Body of pancreas (tissue), 4 donors: Measurements from ENCODE around the gene PPTC7. TPM values are rescaled to one million over a fixed set of nuclear protein-coding genes. Genes with fewer than 3 reads are reported as not detected.

Source experiments
- ATAC-seq: fragments of 150-250 bp; one replicate; pipeline ENCODE4 v1.9.1; 2016
- DNase-seq, 4 donors: peaks; one replicate each; pipeline ENCODE4 v3.0.0-alpha.2; 2019
- H3K27ac ChIP-seq, 4 donors: fragments of 200-600 bp; sonication (generic); 1 replicate in 3 of 4; 2 replicates in 1 of 4; pipeline versions ENCODE4 v1.5.1 to v1.6.1; 2016 to 2019; ENCODE audit warnings: mild to moderate bottlenecking in 1 of 4, mixed read lengths in 1 of 4, moderate library complexity in 1 of 4
- H3K27me3 ChIP-seq, 2 donors: fragments of 200-600 bp; sonication (generic); one replicate each; pipeline ENCODE4 v1.6.0; 2016; ENCODE audit warnings: mild to moderate bottlenecking in 1 of 2
- H3K36me3 ChIP-seq, 2 donors: fragments of 200-600 bp; sonication (generic); replicated peaks in 1 of 2; 2 replicates each; pipeline ENCODE4 v1.5.1; 2016; ENCODE audit warnings: low read depth in 2 of 2; ENCODE audit not compliant: insufficient read depth in 1 of 2
- H3K4me1 ChIP-seq: fragments of 200-600 bp; sonication (generic); one replicate; pipeline ENCODE4 v1.6.0; 2016
- H3K4me3 ChIP-seq, 2 donors: fragments of 200-600 bp; sonication (generic); 1 replicate in 1 of 2; 2 replicates in 1 of 2; pipeline ENCODE4 v1.5.1; 2016 to 2019
- H3K9me3 ChIP-seq, 3 donors: fragments of 200-600 bp; sonication (generic); 1 replicate in 2 of 3; 2 replicates in 1 of 3; pipeline ENCODE4 v1.5.1; 2016
- POLR2A ChIP-seq, 3 donors: fragments of 450-650 bp; IDR thresholded peaks; one replicate each; pipeline ENCODE4 v1.6.1; 2016; ENCODE audit warnings: antibody characterized with exemption in 3 of 3, mild to moderate bottlenecking in 2 of 3
- WGBS, 2 donors: methylation state at CpG; one replicate each; pipeline ENCODE4 v1.1.5; 2017; 5-methylcytosine and 5-hydroxymethylcytosine counted together
- intact Hi-C: fragments of 100-400 bp; cut with DNase I; formaldehyde crosslinking; loops from one replicate; pipeline ENCODE4 v1.15.1; 2023
- total RNA-seq, 2 donors: library from RNA; depleted of rRNA; stranded (reverse); fragments of >200 nt; gene quantifications; one replicate each; pipeline ENCODE4 v1.1.0, GENCODE V29; 2016
- TF ChIP-seq, protein P1 (sequence below), 7 experiments: fragments of 450-650 bp in 4 of 7; fragments of 200-600 bp in 3 of 7; sonication (generic) in 3 of 7; IDR thresholded peaks; one replicate each; pipeline ENCODE4 v1.5.1; 2016 to 2019; ENCODE audit warnings: antibody characterized with exemption in 7 of 7

Gene PPTC7, protein sequence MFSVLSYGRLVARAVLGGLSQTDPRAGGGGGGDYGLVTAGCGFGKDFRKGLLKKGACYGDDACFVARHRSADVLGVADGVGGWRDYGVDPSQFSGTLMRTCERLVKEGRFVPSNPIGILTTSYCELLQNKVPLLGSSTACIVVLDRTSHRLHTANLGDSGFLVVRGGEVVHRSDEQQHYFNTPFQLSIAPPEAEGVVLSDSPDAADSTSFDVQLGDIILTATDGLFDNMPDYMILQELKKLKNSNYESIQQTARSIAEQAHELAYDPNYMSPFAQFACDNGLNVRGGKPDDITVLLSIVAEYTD
- 10 to 100 TPM; 10.1 to 10.5 TPM for total RNA-seq

DNA sequence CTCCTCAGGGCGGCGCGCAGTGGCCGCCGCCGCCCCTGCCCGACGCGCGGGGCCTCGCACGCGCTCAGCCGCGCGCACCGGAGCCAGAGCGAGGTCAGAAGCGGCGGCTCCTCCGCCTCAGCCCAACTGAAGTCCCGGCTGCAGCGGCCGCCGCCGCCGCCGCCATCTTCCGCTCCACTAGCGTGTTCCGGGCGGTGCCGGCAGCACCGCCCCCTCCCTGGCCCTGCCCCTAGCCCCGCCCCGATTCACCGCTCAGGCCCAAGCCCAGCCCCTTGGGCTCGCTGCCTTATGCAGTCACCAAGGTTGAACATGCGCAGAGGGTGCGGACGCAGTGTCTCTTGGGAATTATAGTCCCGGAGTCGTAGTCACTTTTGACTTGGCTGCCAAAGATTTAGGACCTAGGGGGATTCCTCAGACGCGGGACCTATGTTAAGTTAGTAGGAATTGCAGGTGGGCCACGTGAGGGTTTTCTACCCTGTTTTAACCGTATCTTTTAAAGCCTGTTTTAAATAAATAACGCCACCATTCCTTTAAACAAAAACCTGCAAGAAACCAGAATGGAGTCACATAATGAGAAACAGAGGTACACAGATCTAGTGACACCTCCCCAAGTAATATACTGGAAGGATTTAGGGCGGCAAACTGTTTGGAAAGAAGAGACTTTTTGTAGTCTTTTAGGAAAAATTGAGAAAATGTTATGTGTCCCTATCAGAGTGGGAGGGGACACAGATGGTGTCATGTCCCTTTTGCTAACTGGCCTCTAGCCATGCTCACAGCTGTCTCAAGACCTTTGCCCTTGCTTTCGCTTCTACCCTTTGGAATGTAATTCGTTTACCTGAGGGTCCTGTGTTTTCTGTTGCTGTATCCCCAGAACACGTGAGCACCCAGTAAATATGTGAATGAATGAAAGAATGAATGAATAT, at the start of gene PPTC7:
PPTC7 (minus strand) TSS at position 182 of the 923 bp plus-strand sequence. CDS start 287 bp downstream, outside the sequence.
- Histone ChIP-seq H3K4me1 (peaks cover 63% of the 10 kb centered on the region), H3K27me3 (no peaks in the 10 kb centered on the region), H3K9me3 (no peaks in the 10 kb centered on the region), H3K36me3 (no peaks in the 10 kb centered on the region), H3K4me3 (peak within 1 kb of the TSS; percentile 77 to 79), H3K27ac (peak within 1 kb of the TSS; percentile 76 to 92 (median 91))
- ATAC-seq = peak; percentile 98
- WGBS, 2 donors = 1 to 4% methylated on average over 11 to 47 of the region's 52 CpGs
- intact Hi-C loops = no loop called here
- peak; percentile 70 to 78 (median 75) for TF ChIP-seq POLR2A (IDR thresholded peaks at IDR 0.05)
- TF ChIP-seq, protein P1, sequence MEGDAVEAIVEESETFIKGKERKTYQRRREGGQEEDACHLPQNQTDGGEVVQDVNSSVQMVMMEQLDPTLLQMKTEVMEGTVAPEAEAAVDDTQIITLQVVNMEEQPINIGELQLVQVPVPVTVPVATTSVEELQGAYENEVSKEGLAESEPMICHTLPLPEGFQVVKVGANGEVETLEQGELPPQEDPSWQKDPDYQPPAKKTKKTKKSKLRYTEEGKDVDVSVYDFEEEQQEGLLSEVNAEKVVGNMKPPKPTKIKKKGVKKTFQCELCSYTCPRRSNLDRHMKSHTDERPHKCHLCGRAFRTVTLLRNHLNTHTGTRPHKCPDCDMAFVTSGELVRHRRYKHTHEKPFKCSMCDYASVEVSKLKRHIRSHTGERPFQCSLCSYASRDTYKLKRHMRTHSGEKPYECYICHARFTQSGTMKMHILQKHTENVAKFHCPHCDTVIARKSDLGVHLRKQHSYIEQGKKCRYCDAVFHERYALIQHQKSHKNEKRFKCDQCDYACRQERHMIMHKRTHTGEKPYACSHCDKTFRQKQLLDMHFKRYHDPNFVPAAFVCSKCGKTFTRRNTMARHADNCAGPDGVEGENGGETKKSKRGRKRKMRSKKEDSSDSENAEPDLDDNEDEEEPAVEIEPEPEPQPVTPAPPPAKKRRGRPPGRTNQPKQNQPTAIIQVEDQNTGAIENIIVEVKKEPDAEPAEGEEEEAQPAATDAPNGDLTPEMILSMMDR (IDR thresholded peaks at IDR 0.05) = peak in 1 of 7 experiments; percentile 9
- peak; percentile 98 to 99 (median 98) for DNase-seq

DNA sequence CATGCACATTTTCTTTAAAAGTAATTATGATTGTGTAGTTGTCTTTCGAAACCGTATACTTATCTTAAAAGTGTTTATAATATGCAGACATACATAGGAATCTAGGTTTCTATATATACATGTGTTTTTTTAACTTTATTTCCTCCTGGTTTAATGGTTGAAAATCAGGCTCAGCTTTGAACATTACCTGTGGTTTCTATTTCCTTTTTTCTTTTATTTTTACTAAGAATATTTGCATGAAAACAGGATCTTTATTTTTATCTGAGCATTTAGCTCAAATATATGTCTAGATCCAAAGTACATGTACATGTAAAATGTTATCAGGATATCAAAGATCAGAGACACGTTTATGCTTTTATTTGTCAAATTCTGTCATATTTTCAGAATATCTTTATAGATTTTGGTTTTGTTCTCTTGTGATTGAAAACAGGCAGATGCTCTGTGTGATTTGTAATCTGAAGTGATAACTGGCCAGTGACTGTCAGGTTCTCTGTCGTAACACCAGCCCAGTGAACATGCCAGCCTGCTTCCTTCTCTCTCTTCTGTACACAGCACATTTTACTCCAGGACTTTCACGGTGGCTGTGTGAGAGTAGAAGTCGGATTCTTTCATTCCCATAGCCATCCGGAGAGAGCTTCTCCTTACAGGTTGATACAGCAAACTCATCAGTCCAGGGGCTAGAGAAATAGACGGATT, 44.5 kb upstream of the PPTC7 start:
- 71 to 86% methylated on average over 8 of the region's 8 CpGs for WGBS, 2 donors
- Histone ChIP-seq H3K4me3 (no peak overlapping the region), H3K36me3 (peaks cover 0 to 4% of the 10 kb centered on the region in 2 donors)

DNA sequence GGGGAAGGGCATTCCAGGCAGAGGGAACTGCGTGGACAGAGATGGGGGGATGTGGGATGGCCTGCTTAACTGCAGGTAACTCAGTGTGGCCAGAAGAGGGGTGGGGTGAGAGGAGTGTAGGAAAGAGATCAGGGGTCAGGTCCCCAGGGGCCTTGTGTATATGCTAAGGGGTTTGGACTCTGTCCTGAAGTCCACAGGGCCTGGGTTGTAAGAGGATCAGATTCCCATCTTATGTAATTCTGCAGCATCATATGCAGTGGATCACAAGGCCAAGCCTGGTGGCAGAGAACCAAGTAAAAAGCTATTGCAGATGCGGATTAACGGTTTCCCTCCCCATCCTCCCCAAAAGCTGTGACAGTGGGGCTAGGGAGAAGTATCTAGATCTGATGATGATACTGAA, 39.5 kb upstream of the PPTC7 start:
- TF ChIP-seq, protein P1 (IDR thresholded peaks at IDR 0.05) = no peak
- no peak for TF ChIP-seq POLR2A (IDR thresholded peaks at IDR 0.05)
- no peak for ATAC-seq
- no peaks in the 10 kb centered on the region for H3K9me3 ChIP-seq
- no peak for DNase-seq
- H3K27ac ChIP-seq = no peak overlapping the region
- WGBS, 2 donors = 87 to 94% methylated on average over 3 of the region's 3 CpGs
- no peaks in the 10 kb centered on the region for H3K4me1 ChIP-seq
- no peaks in the 10 kb centered on the region for H3K36me3 ChIP-seq
- no peak overlapping the region for H3K4me3 ChIP-seq
- no peaks in the 10 kb centered on the region for H3K27me3 ChIP-seq
- intact Hi-C loops = no loop called here

More for the DNA sequence above, 44.5 kb upstream of the PPTC7 start:
- no peak for DNase-seq
- Histone ChIP-seq H3K4me1 (no peaks in the 10 kb centered on the region), H3K27ac (no peak overlapping the region), H3K27me3 (no peaks in the 10 kb centered on the region), H3K9me3 (no peaks in the 10 kb centered on the region)
- ATAC-seq = no peak
- intact Hi-C loops = no loop called here
- TF ChIP-seq, protein P1 (IDR thresholded peaks at IDR 0.05) = no peak
- no peak for TF ChIP-seq POLR2A (IDR thresholded peaks at IDR 0.05)

DNA sequence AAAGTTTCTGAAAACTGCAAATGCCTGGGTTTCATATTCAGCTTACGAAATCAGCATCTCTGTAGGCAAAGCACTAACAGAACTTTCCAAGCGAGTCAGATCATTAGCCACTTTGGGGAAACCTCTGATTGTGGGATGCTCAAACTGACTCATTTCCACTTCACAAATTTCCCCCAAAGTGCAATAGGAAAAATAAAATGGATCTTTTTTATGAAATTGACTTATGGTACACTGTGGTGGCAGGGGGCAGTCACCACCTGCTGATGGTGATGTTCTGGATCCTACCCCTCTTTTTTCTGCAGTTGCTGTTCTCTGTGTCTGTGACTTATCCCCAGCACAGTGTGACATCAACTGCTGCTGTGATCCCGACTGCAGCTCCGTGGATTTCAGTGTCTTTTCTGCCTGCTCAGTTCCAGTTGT, 36.4 kb upstream of the PPTC7 start:
- no peak for TF ChIP-seq POLR2A (IDR thresholded peaks at IDR 0.05)
- intact Hi-C loops = no loop called here
- DNase-seq = no peak
- Histone ChIP-seq H3K4me1 (peaks cover 9% of the 10 kb centered on the region), H3K27me3 (no peaks in the 10 kb centered on the region), H3K9me3 (no peaks in the 10 kb centered on the region), H3K4me3 (no peak overlapping the region), H3K36me3 (no peaks in the 10 kb centered on the region), H3K27ac (no peak overlapping the region)
- ATAC-seq = no peak
- 78 to 81% methylated on average over 4 of the region's 4 CpGs for WGBS, 2 donors
